ENCODE data around the gene DGKG. TPM values are rescaled to one million over a fixed set of nuclear protein-coding genes. Genes with fewer than 3 reads are reported as not detected.

The DGKG gene
- total and polyA plus RNA-seq, 2 of the 8 experiments (the other 6 are each of a cell fraction or from before 2014, with no cell fraction given): 0.30 to 0.48 TPM

DNA sequence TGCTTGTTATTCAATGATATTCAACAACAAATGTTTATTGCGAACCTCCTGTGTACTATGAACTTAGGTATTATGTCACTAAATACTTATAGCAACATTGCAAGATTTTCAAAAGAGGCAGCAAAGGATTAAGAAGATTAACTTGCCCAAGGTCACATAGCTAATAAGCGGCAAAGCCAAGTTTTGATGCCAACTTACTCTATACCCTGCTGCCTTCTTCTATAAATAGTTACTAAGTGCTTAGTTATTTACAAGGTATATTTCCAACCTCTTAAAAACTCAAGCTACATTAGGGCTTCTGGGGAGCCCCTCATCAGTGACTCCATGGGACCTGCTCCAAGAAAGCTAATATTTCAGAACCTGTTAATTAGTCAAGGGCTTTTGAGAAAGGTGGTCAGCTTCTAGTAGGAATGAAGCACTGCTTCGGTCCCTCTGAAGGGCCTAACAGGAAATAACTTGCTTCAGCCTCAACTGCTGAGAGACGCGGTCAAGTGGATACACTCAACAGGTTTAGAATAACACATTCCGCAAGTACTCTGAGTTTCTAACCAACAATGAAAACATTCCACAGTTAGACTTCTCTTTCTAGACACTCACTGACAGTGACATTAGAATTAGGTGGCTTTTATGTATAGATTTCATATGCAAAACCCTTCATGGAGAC is 125.5 kb downstream of the DGKG start:
- WGBS, 2 experiments (ENCODE audit: extremely low coverage in 1 of 2, insufficient coverage in 1 of 2, insufficient read length in 1 of 2, insufficient replicate concordance in 2 of 2, low coverage in 1 of 2, low lambda C conversion rate in 2 of 2, missing lambda C conversion rate in 1 of 2): 89% methylated on average over 6 of the region's 6 CpGs; no CpG with 5 or more reads in 1 of the 2 experiments
- no peak overlapping the region for H2BK12ac ChIP-seq (ENCODE audit: low read depth, low read length)
- H3K9ac ChIP-seq (replicated peaks in 1 of 4; ENCODE audit: extremely low read depth in 1 of 4, low read depth in 3 of 4, low read length in 3 of 4): no peak overlapping the region
- no peak overlapping the region for H2BK120ac ChIP-seq (replicated peaks; ENCODE audit: low read depth, low read length)
- ChIA-PET POLR2A (ENCODE audit: partially characterized antibody) (interaction anchor here (1.1 kb wide), 1 partner anchor 128 kb away, joined by 5 read pairs; no protein-coding TSS in a partner anchor), CTCF (ENCODE audit: partially characterized antibody) (interaction anchor here (1.4 to 2.0 kb wide), 3 partner anchors 16 to 253 kb away, joined by 4 to 5 read pairs (median 4); no protein-coding TSS in a partner anchor)
- H2AFZ ChIP-seq (ENCODE audit: low read length): no peak overlapping the region
- no peak overlapping the region for H3K18ac ChIP-seq (ENCODE audit: extremely low read depth, low read length)
- H3K14ac ChIP-seq (ENCODE audit: insufficient read length): no peak overlapping the region
- H4K8ac ChIP-seq (ENCODE audit: extremely low read depth, insufficient read depth, low read length): no peak overlapping the region
- H3K4ac ChIP-seq (replicated peaks; ENCODE audit: insufficient read length, low read depth, low read length): no peak overlapping the region
- no peak overlapping the region for H3K4me2 ChIP-seq (ENCODE audit: insufficient read depth in 1 of 2, low read depth in 2 of 2, low read length in 2 of 2)
- no peak for FAIRE-seq
- H3K27ac ChIP-seq (ENCODE audit: low read depth, low read length): no peak overlapping the region
- no peaks in the 10 kb centered on the region for H3K9me3 ChIP-seq (ENCODE audit: insufficient read depth in 2 of 2, low read depth in 1 of 2, low read length in 1 of 2)
- no peak overlapping the region for H3K23ac ChIP-seq (ENCODE audit: insufficient read length)
- no peak overlapping the region for H2AK5ac ChIP-seq (ENCODE audit: low read depth, low read length)
- H3K4me3 ChIP-seq (ENCODE audit: extremely low read depth in 1 of 4, insufficient read depth in 2 of 4, low read depth in 3 of 4, low read length in 4 of 4): no peak overlapping the region
- H3K79me2 ChIP-seq (ENCODE audit: control insufficient read depth in 1 of 2, insufficient read depth in 2 of 2, low read length in 2 of 2): no peaks in the 10 kb centered on the region
- H2BK20ac ChIP-seq (ENCODE audit: low read length): no peak overlapping the region
- no peak overlapping the region for H2BK15ac ChIP-seq (ENCODE audit: low read length)
- no peaks in the 10 kb centered on the region for H4K20me1 ChIP-seq (replicated peaks in 1 of 2; ENCODE audit: control insufficient read depth in 1 of 2, insufficient read depth in 2 of 2, low read length in 2 of 2)
- H3K27me3 ChIP-seq (replicated peaks in 1 of 4; ENCODE audit: control insufficient read depth in 3 of 4, extremely low read depth in 1 of 4, insufficient read depth in 3 of 4, low read length in 3 of 4): no peaks in the 10 kb centered on the region
- H3K36me3 ChIP-seq (ENCODE audit: control insufficient read depth in 2 of 4, insufficient read depth in 4 of 4, low read length in 3 of 4): no peaks in the 10 kb centered on the region
- no peaks in the 10 kb centered on the region for H3K79me1 ChIP-seq (ENCODE audit: low read depth, low read length)
- no peak for DNase-seq (ENCODE audit: low read depth in 1 of 2, low spot score in 2 of 2)
- H2BK5ac ChIP-seq (ENCODE audit: low read depth, low read length): no peak overlapping the region
- H3K4me1 ChIP-seq (replicated peaks in 1 of 4; ENCODE audit: control insufficient read depth in 3 of 4, insufficient read depth in 4 of 4, low read length in 3 of 4): no peaks in the 10 kb centered on the region
- no peaks in the 10 kb centered on the region for H3K23me2 ChIP-seq (ENCODE audit: low read depth, low read length)
- no peak overlapping the region for H4K5ac ChIP-seq (ENCODE audit: insufficient read length, low read depth, low read length)
- no peak overlapping the region for H4K91ac ChIP-seq (replicated peaks; ENCODE audit: insufficient read length, low read length)
- no peak overlapping the region for H3K56ac ChIP-seq (replicated peaks; ENCODE audit: insufficient read length, low read depth, low read length)
- no peak for TF ChIP-seq SRF (IDR thresholded peaks at IDR 0.05; ENCODE audit: low read depth, low read length)
- TF ChIP-seq RBBP5 (IDR thresholded peaks at IDR 0.05; ENCODE audit: borderline replicate concordance, low read depth, low read length): no peak
- no peak for TF ChIP-seq PHF8 (conservative IDR thresholded peaks at IDR 0.05; ENCODE audit: low read depth, low read length)
- no peak for TF ChIP-seq RNF2 (IDR thresholded peaks at IDR 0.05; ENCODE audit: borderline replicate concordance, low read depth, low read length, missing control alignments, poor library complexity, severe bottlenecking)
- TF ChIP-seq CEBPB (IDR thresholded peaks at IDR 0.05; ENCODE audit: low read depth, low read length): no peak
- TF ChIP-seq MAFK (IDR thresholded peaks at IDR 0.05; ENCODE audit: low read depth, low read length): no peak
- no peak for TF ChIP-seq EP300 (IDR thresholded peaks at IDR 0.05; ENCODE audit: borderline replicate concordance in 1 of 2, low read depth in 2 of 2, low read length in 2 of 2)
- no peak for TF ChIP-seq TEAD4 (IDR thresholded peaks at IDR 0.05; ENCODE audit: low read depth, low read length)
- TF ChIP-seq KDM1A (IDR thresholded peaks at IDR 0.05; ENCODE audit: borderline replicate concordance, low read length): no peak
- TF ChIP-seq, protein P1, sequence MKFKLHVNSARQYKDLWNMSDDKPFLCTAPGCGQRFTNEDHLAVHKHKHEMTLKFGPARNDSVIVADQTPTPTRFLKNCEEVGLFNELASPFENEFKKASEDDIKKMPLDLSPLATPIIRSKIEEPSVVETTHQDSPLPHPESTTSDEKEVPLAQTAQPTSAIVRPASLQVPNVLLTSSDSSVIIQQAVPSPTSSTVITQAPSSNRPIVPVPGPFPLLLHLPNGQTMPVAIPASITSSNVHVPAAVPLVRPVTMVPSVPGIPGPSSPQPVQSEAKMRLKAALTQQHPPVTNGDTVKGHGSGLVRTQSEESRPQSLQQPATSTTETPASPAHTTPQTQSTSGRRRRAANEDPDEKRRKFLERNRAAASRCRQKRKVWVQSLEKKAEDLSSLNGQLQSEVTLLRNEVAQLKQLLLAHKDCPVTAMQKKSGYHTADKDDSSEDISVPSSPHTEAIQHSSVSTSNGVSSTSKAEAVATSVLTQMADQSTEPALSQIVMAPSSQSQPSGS (IDR thresholded peaks at IDR 0.05; ENCODE audit: low read length): no peak
